Measurements from ENCODE around the gene REST.

The REST gene

DNA sequence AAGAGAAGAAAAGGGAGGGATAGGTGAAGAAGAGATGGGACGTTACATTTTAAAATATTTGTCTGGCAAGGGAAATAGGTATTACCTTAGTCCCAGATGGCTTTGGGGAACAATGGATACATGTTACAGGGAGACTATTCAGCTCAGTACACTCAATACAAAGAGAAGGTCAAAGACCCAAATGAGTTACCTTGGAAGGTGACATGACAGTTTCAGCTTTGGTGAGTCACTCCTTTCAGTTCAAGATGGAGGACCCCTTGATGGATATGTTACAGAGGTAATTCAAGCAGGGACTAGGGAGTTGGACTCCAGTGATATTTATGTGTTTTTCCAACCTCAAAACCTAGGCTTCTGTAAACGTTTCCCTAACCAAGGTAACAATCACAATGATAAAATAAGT is 64.7 kb downstream of the REST start:
- TF ChIP-seq, protein P1, sequence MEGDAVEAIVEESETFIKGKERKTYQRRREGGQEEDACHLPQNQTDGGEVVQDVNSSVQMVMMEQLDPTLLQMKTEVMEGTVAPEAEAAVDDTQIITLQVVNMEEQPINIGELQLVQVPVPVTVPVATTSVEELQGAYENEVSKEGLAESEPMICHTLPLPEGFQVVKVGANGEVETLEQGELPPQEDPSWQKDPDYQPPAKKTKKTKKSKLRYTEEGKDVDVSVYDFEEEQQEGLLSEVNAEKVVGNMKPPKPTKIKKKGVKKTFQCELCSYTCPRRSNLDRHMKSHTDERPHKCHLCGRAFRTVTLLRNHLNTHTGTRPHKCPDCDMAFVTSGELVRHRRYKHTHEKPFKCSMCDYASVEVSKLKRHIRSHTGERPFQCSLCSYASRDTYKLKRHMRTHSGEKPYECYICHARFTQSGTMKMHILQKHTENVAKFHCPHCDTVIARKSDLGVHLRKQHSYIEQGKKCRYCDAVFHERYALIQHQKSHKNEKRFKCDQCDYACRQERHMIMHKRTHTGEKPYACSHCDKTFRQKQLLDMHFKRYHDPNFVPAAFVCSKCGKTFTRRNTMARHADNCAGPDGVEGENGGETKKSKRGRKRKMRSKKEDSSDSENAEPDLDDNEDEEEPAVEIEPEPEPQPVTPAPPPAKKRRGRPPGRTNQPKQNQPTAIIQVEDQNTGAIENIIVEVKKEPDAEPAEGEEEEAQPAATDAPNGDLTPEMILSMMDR (conservative IDR thresholded peaks at IDR 0.05; ENCODE audit: low read depth, low read length) = no peak
- DNase-seq (ENCODE audit: low read depth) = no peak
- no peak overlapping the region for H3K4me3 ChIP-seq (ENCODE audit: low read depth, low read length)

DNA sequence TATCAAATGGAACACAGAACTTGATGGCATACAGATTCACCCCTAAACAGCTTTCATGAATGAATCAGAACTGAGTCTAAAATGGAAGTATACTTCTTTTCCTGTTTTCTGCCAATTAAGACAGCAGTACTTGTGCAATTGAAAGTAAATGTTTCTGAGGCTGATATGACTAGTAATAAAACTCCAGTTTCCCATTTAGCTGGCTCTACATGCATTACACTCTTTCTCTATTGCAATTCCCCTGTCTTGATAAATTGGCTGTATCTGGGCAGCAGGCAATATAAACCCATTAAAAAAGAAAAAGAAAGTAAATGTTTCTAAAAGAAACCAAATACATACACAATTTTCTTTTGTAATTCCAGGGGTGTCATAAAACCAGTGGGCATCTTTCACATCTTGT is 65.1 kb downstream of the REST start:
- H3K4me3 ChIP-seq (ENCODE audit: low read depth, low read length) = no peak overlapping the region
- TF ChIP-seq, protein P1 (conservative IDR thresholded peaks at IDR 0.05; ENCODE audit: low read depth, low read length) = no peak
- no peak for DNase-seq (ENCODE audit: low read depth)

GRCh38 chr4:56973336-56973735 is 65.6 kb downstream of the REST start:
- no peak for DNase-seq (ENCODE audit: low read depth)
- TF ChIP-seq, protein P1 (conservative IDR thresholded peaks at IDR 0.05; ENCODE audit: low read depth, low read length) = no peak

GRCh38 chr4:56976283-56976836 is 68.7 kb downstream of the REST start:
- TF ChIP-seq, protein P1 (conservative IDR thresholded peaks at IDR 0.05; ENCODE audit: low read depth, low read length) = no peak
- peak overlapping the region; percentile 97 for H3K4me3 ChIP-seq (ENCODE audit: low read depth, low read length)
- peak; percentile 11 for DNase-seq (ENCODE audit: low read depth)

More at GRCh38 chr4:56973336-56973735, 65.6 kb downstream of the REST start:
- H3K4me3 ChIP-seq (ENCODE audit: low read depth, low read length) = no peak overlapping the region

- TF ChIP-seq, protein P1 (conservative IDR thresholded peaks at IDR 0.05; ENCODE audit: low read depth, low read length) = no peak
- DNase-seq (ENCODE audit: low read depth) = peak; percentile 13
- peak overlapping the region; percentile 97 for H3K4me3 ChIP-seq (ENCODE audit: low read depth, low read length)
These were observed 69.2 kb downstream of the REST start for GRCh38 chr4:56976837-56977320.

DNA sequence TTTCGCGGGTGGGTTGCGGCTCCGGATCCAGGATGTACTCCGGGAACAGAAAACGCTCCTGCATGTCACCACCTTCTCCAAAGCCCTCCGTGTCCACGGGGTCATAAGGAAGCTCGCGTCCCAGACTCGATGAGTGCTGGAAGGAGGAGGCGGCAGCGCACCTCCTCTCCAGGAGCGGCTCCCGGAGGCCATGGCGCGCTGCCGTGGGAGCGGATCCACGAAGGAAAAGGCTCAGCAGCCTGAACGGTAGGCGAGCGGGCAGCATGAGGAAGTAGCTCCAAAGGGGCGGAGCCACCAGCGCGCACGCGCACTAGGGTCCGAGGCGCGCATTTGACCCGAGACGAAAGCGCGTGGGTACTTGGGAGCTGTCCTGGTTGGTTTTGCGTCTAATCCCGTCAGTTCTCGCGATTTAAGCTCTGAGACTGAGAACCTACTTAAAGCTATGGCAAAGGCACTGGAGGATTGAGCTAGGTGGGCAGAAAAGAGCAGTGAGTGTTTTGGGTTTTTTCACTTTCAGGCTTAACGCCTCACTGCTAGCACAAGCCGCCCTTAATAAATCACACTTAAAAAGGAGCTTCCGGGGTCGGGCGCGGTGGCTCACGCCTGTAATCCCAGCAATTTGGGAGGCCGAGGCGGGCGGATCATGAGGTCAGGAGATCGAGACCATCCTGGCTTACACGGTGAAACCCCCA is 69.8 kb downstream of the REST start, which contains the start of gene NOA1:
NOA1 (minus strand) TSS at position 286 of the 692 bp plus-strand sequence; CDS start at position 265, 21 bp downstream.
- peak within 1 kb of the TSS; percentile 97 for H3K4me3 ChIP-seq (ENCODE audit: low read depth, low read length)
- TF ChIP-seq, protein P1 (conservative IDR thresholded peaks at IDR 0.05; ENCODE audit: low read depth, low read length) = no peak
- DNase-seq (ENCODE audit: low read depth) = peak; percentile 100
